ENCODE measurements around the gene NFIX. TPM values are rescaled to one million over a fixed set of nuclear protein-coding genes. Genes with fewer than 3 reads are reported as not detected.

Gene NFIX
- total RNA-seq, 1 donor from 2014 or later = not detected

DNA sequence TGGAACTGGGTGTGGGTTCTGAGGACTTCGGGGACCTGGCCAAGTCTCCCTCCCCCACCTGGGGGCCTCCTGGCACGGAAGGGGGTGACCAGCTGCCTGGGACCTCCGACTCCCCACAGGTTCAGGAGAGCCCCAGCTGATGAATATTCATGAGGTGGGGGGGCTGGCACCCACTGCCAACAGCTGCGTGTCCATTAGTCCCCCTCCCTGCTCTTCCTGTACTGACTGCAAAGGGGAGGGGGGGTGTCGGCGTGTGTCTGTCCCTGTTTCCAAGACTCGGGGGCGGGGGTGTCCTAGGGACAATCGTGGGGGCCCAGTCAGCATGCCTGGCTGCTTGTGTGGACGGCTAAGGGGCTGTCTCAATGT lies 10.6 kb upstream of the NFIX start:
- no peak overlapping the region for H3K4me3 ChIP-seq (ENCODE audit: low read depth, low read length)
- TF ChIP-seq, protein P1, sequence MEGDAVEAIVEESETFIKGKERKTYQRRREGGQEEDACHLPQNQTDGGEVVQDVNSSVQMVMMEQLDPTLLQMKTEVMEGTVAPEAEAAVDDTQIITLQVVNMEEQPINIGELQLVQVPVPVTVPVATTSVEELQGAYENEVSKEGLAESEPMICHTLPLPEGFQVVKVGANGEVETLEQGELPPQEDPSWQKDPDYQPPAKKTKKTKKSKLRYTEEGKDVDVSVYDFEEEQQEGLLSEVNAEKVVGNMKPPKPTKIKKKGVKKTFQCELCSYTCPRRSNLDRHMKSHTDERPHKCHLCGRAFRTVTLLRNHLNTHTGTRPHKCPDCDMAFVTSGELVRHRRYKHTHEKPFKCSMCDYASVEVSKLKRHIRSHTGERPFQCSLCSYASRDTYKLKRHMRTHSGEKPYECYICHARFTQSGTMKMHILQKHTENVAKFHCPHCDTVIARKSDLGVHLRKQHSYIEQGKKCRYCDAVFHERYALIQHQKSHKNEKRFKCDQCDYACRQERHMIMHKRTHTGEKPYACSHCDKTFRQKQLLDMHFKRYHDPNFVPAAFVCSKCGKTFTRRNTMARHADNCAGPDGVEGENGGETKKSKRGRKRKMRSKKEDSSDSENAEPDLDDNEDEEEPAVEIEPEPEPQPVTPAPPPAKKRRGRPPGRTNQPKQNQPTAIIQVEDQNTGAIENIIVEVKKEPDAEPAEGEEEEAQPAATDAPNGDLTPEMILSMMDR (conservative IDR thresholded peaks at IDR 0.05; ENCODE audit: low read depth, low read length) = no peak
- DNase-seq (ENCODE audit: low read depth) = no peak

DNA sequence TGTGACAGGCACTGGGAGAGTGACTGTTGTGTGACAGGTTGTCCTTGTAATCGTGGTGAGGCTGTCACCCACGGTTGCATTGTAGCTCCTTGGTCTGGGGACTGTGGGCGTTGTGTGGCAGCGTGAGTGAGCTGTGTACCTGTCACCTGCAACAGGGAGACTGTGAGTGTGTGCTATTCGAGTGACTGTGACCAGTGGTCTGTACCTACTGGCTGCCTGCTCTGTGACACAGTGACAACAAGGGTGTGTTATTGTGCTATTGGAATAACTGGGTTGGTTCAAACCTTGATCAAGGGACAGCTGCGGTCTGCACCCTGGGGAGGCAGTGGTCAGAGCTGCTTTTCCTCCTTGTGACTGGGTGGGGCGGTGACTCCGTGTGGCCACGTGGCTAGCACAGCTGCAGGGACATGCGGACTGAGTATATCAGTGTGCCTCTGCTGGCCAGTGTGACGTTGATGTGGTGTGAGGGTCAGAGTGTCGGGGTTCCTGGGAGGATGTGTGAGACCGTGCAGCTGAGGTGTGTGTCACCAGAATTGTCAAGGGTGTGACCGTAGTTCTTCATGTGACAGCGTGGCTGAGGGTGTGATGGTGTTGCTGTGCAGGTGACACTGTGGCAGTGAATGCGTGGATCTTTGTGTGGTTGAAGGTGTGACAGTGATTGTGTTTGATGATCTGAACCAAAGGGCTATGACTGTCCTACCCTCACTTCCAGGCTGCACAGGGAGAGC lies 10.1 kb upstream of the NFIX start:
- TF ChIP-seq, protein P1 (conservative IDR thresholded peaks at IDR 0.05; ENCODE audit: low read depth, low read length) = no peak
- DNase-seq (ENCODE audit: low read depth) = no peak
- no peak overlapping the region for H3K4me3 ChIP-seq (ENCODE audit: low read depth, low read length)

DNA sequence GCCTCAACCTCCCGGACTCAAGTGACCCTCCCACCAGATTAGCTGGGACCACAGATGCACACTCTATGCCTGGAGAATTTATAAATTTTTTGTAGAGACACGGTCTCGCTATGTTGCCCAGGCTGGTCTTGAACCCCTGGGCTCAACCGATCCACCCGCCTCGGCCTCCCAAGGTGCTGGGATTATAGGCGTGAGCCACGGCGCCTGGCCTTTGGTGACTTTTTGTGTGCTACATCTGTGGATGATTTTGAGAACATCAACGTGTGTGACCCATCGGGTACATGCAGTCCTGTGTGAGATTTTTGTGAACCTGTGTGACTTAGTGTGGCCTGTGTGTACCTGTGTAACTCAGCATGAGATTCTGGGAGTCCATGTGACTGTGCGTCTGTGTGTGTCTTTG lies 8.5 kb upstream of the NFIX start:
- TF ChIP-seq, protein P1 (conservative IDR thresholded peaks at IDR 0.05; ENCODE audit: low read depth, low read length) = no peak
- no peak for DNase-seq (ENCODE audit: low read depth)

DNA sequence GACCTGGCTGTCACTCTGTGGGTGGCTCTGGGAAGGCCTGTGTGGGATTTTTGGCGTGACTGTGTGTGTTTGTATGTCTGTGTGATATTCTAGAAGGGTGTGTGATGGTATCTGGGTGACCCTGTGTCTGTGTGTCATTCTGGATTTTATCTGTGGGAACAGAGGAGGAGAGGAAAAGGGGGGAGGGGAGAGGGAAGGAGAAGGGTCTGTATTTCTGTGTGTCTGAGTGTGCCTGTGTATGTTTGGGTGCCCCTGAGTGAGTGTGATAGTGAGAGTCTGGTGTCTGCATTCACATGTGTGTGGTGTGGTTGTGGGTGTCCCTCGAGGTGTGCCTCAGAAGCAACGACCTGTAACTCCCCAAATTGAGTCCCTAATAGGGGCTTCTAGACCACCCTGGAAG lies 8.1 kb upstream of the NFIX start:
- DNase-seq (ENCODE audit: low read depth) = no peak
- no peak overlapping the region for H3K4me3 ChIP-seq (ENCODE audit: low read depth, low read length)
- TF ChIP-seq, protein P1 (conservative IDR thresholded peaks at IDR 0.05; ENCODE audit: low read depth, low read length) = no peak

More for the DNA sequence above, 8.5 kb upstream of the NFIX start:
- no peak overlapping the region for H3K4me3 ChIP-seq (ENCODE audit: low read depth, low read length)

DNA sequence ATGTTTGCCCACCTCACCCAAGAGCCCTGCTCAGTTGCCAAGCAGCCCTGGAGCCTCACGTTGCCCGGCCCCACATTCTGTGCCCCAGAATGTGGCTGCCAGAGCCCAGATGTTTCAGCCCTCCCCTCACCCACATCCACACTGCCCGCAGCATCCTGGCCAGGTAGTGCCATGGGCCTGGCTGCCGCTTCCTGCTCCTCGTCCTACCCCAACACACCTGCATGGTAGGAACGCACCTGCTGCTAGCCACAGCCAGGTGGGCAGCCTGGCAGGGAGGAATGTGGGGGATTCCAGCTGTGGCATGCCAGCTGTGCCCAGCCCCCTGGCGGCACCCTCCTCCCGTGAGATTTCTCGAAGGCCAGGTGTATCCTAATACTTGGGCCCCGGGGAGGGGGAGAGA lies 7.5 kb upstream of the NFIX start:
- DNase-seq (ENCODE audit: low read depth) = no peak
- H3K4me3 ChIP-seq (ENCODE audit: low read depth, low read length) = no peak overlapping the region
- TF ChIP-seq, protein P1 (conservative IDR thresholded peaks at IDR 0.05; ENCODE audit: low read depth, low read length) = no peak

DNA sequence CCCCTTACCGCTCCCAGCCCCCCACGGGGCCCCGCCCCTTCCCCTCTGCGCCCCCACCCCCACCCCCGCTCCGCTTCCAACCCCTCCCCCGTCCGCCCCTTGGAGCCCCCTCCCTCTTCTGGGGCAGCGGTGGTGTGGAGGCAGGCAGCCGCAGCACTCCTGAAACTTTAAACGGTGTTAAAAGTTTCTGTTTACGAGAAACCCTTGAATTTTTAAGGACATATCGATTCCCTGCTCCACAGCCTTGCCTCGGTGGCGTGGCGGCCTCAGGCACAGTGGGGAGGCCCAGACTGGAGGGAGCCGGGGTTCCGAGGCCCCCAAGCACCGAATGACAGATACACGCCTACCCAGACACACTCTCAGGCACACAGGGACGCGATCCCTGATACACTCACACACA lies 4.8 kb upstream of the NFIX start:
- H3K4me3 ChIP-seq (ENCODE audit: low read depth, low read length) = no peak overlapping the region
- TF ChIP-seq, protein P1 (conservative IDR thresholded peaks at IDR 0.05; ENCODE audit: low read depth, low read length) = no peak
- DNase-seq (ENCODE audit: low read depth) = no peak

DNA sequence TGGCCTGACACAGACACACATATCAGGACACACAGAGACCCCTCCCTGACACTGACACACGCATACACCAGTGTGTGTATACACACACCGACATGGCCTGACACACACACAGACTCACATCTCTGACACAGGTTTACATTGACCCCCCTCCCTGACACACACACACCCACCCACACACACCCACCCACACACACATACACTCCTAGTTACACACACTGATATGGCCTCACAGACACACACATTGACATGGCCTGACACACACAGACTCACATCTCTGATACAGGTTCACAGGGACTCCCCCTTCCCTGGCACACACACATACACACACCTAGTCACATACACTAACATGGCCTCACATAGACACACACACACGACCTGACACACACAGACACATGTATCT lies 4.4 kb upstream of the NFIX start:
- TF ChIP-seq, protein P1 (conservative IDR thresholded peaks at IDR 0.05; ENCODE audit: low read depth, low read length) = no peak
- no peak for DNase-seq (ENCODE audit: low read depth)
- H3K4me3 ChIP-seq (ENCODE audit: low read depth, low read length) = no peak overlapping the region
